ENCODE results near the gene ETV6.

Gene ETV6

GRCh38 chr12:11648514-11649412 lies 711 bp upstream of the ETV6 start:
- Histone ChIP-seq H3K36me3 (ENCODE audit: insufficient read depth, low read length) (no peaks in the 10 kb centered on the region), H2AFZ (ENCODE audit: low read length) (peak overlapping the region; percentile 56; the same call in 1 of the 2 replicates), H3K9ac (ENCODE audit: low read depth, low read length, poor library complexity, severe bottlenecking) (peak overlapping the region; percentile 100), H4K20me1 (ENCODE audit: insufficient read depth, low read length, poor library complexity, severe bottlenecking) (peaks cover 12% of the 10 kb centered on the region), H3K79me2 (ENCODE audit: insufficient read depth, low read length) (peaks cover 40% of the 10 kb centered on the region), H3K4me3 (ENCODE audit: low read length, poor library complexity, severe bottlenecking) (peak overlapping the region; percentile 99), H3K4me2 (ENCODE audit: low read depth, low read length, poor library complexity, severe bottlenecking) (peak overlapping the region; percentile 59), H3K9me3 (ENCODE audit: insufficient read depth, low read depth, low read length) (no peaks in the 10 kb centered on the region), H3K27me3 (ENCODE audit: insufficient read depth, low read length, poor library complexity, severe bottlenecking) (peaks cover 4% of the 10 kb centered on the region), H3F3A (ENCODE audit: low read depth) (peaks cover 4% of the 10 kb centered on the region; the same call in 1 of the 2 replicates), H3K9me2 (replicated peaks; ENCODE audit: low read depth, low read length) (no peaks in the 10 kb centered on the region), H3K4me1 (ENCODE audit: insufficient read depth, low read length, poor library complexity, severe bottlenecking) (peaks cover 9% of the 10 kb centered on the region)
- TF ChIP-seq CTCF (conservative IDR thresholded peaks at IDR 0.05; ENCODE audit: low read length): no peak
- no peak for TF ChIP-seq EZH2phosphoT487 (IDR thresholded peaks at IDR 0.05; ENCODE audit: borderline replicate concordance)

- H2AFZ ChIP-seq (ENCODE audit: low read length): no peak overlapping the region
- H3K27me3 ChIP-seq (ENCODE audit: insufficient read depth, low read length, poor library complexity, severe bottlenecking): peaks cover 4% of the 10 kb centered on the region
- H3K9me2 ChIP-seq (replicated peaks; ENCODE audit: low read depth, low read length): no peaks in the 10 kb centered on the region
- H3F3A ChIP-seq (ENCODE audit: low read depth): peaks cover 4% of the 10 kb centered on the region; the same call in 1 of the 2 replicates
- H4K20me1 ChIP-seq (ENCODE audit: insufficient read depth, low read length, poor library complexity, severe bottlenecking): peaks cover 30% of the 10 kb centered on the region
- H3K36me3 ChIP-seq (ENCODE audit: insufficient read depth, low read length): no peaks in the 10 kb centered on the region
- TF ChIP-seq CTCF (conservative IDR thresholded peaks at IDR 0.05; ENCODE audit: low read length) (no peak), EZH2phosphoT487 (IDR thresholded peaks at IDR 0.05; ENCODE audit: borderline replicate concordance) (no peak)
- H3K4me3 ChIP-seq (ENCODE audit: low read length, poor library complexity, severe bottlenecking): peak overlapping the region; percentile 99
- peak overlapping the region; percentile 89 for H3K4me2 ChIP-seq (ENCODE audit: low read depth, low read length, poor library complexity, severe bottlenecking)
- peaks cover 21% of the 10 kb centered on the region for H3K4me1 ChIP-seq (ENCODE audit: insufficient read depth, low read length, poor library complexity, severe bottlenecking)
- H3K79me2 ChIP-seq (ENCODE audit: insufficient read depth, low read length): peaks cover 58% of the 10 kb centered on the region
- peak overlapping the region; percentile 100 for H3K9ac ChIP-seq (ENCODE audit: low read depth, low read length, poor library complexity, severe bottlenecking)
- no peaks in the 10 kb centered on the region for H3K9me3 ChIP-seq (ENCODE audit: insufficient read depth, low read depth, low read length)
Observed at GRCh38 chr12:11650286-11651281, 1.1 kb downstream of the ETV6 start.

- Histone ChIP-seq H4K20me1 (ENCODE audit: insufficient read depth, low read length, poor library complexity, severe bottlenecking) (peaks cover 37% of the 10 kb centered on the region), H3K9ac (ENCODE audit: low read depth, low read length, poor library complexity, severe bottlenecking) (peak overlapping the region; percentile 100), H3F3A (ENCODE audit: low read depth) (peaks cover 4% of the 10 kb centered on the region; the same call in 1 of the 2 replicates), H3K9me2 (replicated peaks; ENCODE audit: low read depth, low read length) (no peaks in the 10 kb centered on the region), H3K4me2 (ENCODE audit: low read depth, low read length, poor library complexity, severe bottlenecking) (peak overlapping the region; percentile 89), H3K27me3 (ENCODE audit: insufficient read depth, low read length, poor library complexity, severe bottlenecking) (peaks cover 4% of the 10 kb centered on the region), H3K36me3 (ENCODE audit: insufficient read depth, low read length) (no peaks in the 10 kb centered on the region), H2AFZ (ENCODE audit: low read length) (no peak overlapping the region), H3K4me3 (ENCODE audit: low read length, poor library complexity, severe bottlenecking) (peak overlapping the region; percentile 99), H3K79me2 (ENCODE audit: insufficient read depth, low read length) (peaks cover 66% of the 10 kb centered on the region), H3K9me3 (ENCODE audit: insufficient read depth, low read depth, low read length) (no peaks in the 10 kb centered on the region), H3K4me1 (ENCODE audit: insufficient read depth, low read length, poor library complexity, severe bottlenecking) (peaks cover 28% of the 10 kb centered on the region)
- TF ChIP-seq EZH2phosphoT487 (IDR thresholded peaks at IDR 0.05; ENCODE audit: borderline replicate concordance): no peak
- no peak for TF ChIP-seq CTCF (conservative IDR thresholded peaks at IDR 0.05; ENCODE audit: low read length)
Observed at GRCh38 chr12:11651381-11651780, 1.9 kb downstream of the ETV6 start.
